ENCODE measurements around the gene CABLES2.
A peak's percentile ranks its signal among the peaks of the same experiment; 100 is the strongest.

The CABLES2 gene

GRCh38 chr20:62367633-62368391, 39.3 kb downstream of the CABLES2 start:
- no peak for TF ChIP-seq CTCF (IDR thresholded peaks at IDR 0.05; ENCODE audit: low read depth, low read length, missing control alignments)
- H3K4me3 ChIP-seq (ENCODE audit: low read depth, low read length) = peak overlapping the region; percentile 34
- no peak for DNase-seq (ENCODE audit: low read depth)

GRCh38 chr20:62367136-62367632, 39.9 kb downstream of the CABLES2 start, which contains the start of gene LAMA5:
Gene LAMA5, minus strand, starts transcription at chr20:62367312. Its CDS starts 67 bp downstream, at chr20:62367245.
- no peak for DNase-seq (ENCODE audit: low read depth)
- H3K4me3 ChIP-seq (ENCODE audit: low read depth, low read length) = peak within 1 kb of the TSS; percentile 63
- TF ChIP-seq CTCF (IDR thresholded peaks at IDR 0.05; ENCODE audit: low read depth, low read length, missing control alignments) = no peak

GRCh38 chr20:62366370-62367135, 40.5 kb downstream of the CABLES2 start:
- DNase-seq (ENCODE audit: low read depth) = no peak
- TF ChIP-seq CTCF (IDR thresholded peaks at IDR 0.05; ENCODE audit: low read depth, low read length, missing control alignments) = no peak
- H3K4me3 ChIP-seq (ENCODE audit: low read depth, low read length) = peak overlapping the region; percentile 63

- TF ChIP-seq CTCF (IDR thresholded peaks at IDR 0.05; ENCODE audit: low read depth, low read length, missing control alignments) = no peak
- H3K4me3 ChIP-seq (ENCODE audit: low read depth, low read length) = peak overlapping the region; percentile 63
- DNase-seq (ENCODE audit: low read depth) = no peak
Observed at GRCh38 chr20:62365814-62366369, 41.2 kb downstream of the CABLES2 start.

GRCh38 chr20:62364911-62365736, 42.0 kb downstream of the CABLES2 start:
- no peak overlapping the region for H3K4me3 ChIP-seq (ENCODE audit: low read depth, low read length)
- no peak for TF ChIP-seq CTCF (IDR thresholded peaks at IDR 0.05; ENCODE audit: low read depth, low read length, missing control alignments)
- no peak for DNase-seq (ENCODE audit: low read depth)
